Islet precursor cell (in vitro differentiated cells): Measurements from ENCODE around the gene SCGN.
A peak's percentile ranks its signal among the peaks of the same experiment; 100 is the strongest.
"Not testable (repeated sequence)": the region's sequence is repeated elsewhere in the genome, so short reads cannot be mapped to it uniquely, and the experiment has no call there.

ENCODE experiments used
- DNase-seq: peaks from one replicate; pipeline ENCODE4 v3.0.0-alpha.2; 2018

The SCGN gene

GRCh38 chr6:25732468-25733198 lies 80.6 kb downstream of the SCGN start:
- peak; percentile 64 for DNase-seq

- no peak for DNase-seq
Observed at GRCh38 chr6:25735261-25735660, 83.2 kb downstream of the SCGN start.

- no peak for DNase-seq
Observed at GRCh38 chr6:25743868-25744267, 91.9 kb downstream of the SCGN start.

GRCh38 chr6:25745836-25746235 lies 93.8 kb downstream of the SCGN start:
- no peak for DNase-seq

GRCh38 chr6:25746968-25747367 lies 95.0 kb downstream of the SCGN start:
- DNase-seq = no peak

GRCh38 chr6:25747477-25747876 lies 95.5 kb downstream of the SCGN start:
- no peak for DNase-seq

GRCh38 chr6:25748049-25748448 lies 96.0 kb downstream of the SCGN start:
- no peak for DNase-seq

- DNase-seq = not testable (repeated sequence)
Observed at GRCh38 chr6:25748601-25749517, 96.8 kb downstream of the SCGN start.

- no peak for DNase-seq
Observed at GRCh38 chr6:25749837-25750236, 97.8 kb downstream of the SCGN start.

- DNase-seq = no peak
Observed at GRCh38 chr6:25750906-25751305, 98.9 kb downstream of the SCGN start.
